Renal cortical epithelial cell (primary cell): ENCODE data around the gene LEKR1. TPM values are rescaled to one million over a fixed set of nuclear protein-coding genes. Genes with fewer than 3 reads are reported as not detected.

Experiments
- DNase-seq: peaks from one replicate; pipeline ENCODE4 v3.0.0-alpha.2; 2011; ENCODE audit warnings: low read depth
- total RNA-seq: library from RNA; depleted of rRNA; stranded (reverse); fragments of >200 nt; gene quantifications from 2 replicates; pipeline ENCODE4 v1.2.3, GENCODE V29; 2014

The LEKR1 gene
- total RNA-seq, 1 donor from 2014 or later, result 1.4 TPM

- no peak for DNase-seq
Observed at GRCh38 chr3:157058392-157059071, 232.4 kb downstream of the LEKR1 start.

GRCh38 chr3:157059181-157059580, 233.0 kb downstream of the LEKR1 start:
- no peak for DNase-seq

- DNase-seq, result no peak
Observed at GRCh38 chr3:157059661-157060060, 233.5 kb downstream of the LEKR1 start.

GRCh38 chr3:157061265-157061664, 235.1 kb downstream of the LEKR1 start:
- no peak for DNase-seq

- no peak for DNase-seq
Observed at GRCh38 chr3:157063469-157063868, 237.3 kb downstream of the LEKR1 start.

- DNase-seq, result peak; percentile 58
Observed at GRCh38 chr3:157063926-157064325, 237.8 kb downstream of the LEKR1 start.

GRCh38 chr3:157064402-157064801, 238.2 kb downstream of the LEKR1 start:
- DNase-seq, result no peak

GRCh38 chr3:157065201-157065600, 239.0 kb downstream of the LEKR1 start:
- DNase-seq, result no peak

GRCh38 chr3:157066335-157067098, 240.4 kb downstream of the LEKR1 start:
- DNase-seq, result no peak

GRCh38 chr3:157067114-157067513, 241.0 kb downstream of the LEKR1 start:
- no peak for DNase-seq

GRCh38 chr3:157069406-157069805, 243.3 kb downstream of the LEKR1 start:
- DNase-seq, result no peak

- DNase-seq, result no peak
Observed at GRCh38 chr3:157069846-157070677, 243.9 kb downstream of the LEKR1 start.

- DNase-seq, result no peak
Observed at GRCh38 chr3:157070678-157070999, 244.5 kb downstream of the LEKR1 start.

- DNase-seq, result no peak
Observed at GRCh38 chr3:157071744-157072525, 245.8 kb downstream of the LEKR1 start.

GRCh38 chr3:157073810-157074209, 247.7 kb downstream of the LEKR1 start:
- peak; percentile 80 for DNase-seq

- DNase-seq, result no peak
Observed at GRCh38 chr3:157074490-157074889, 248.3 kb downstream of the LEKR1 start.

GRCh38 chr3:157074981-157075380, 248.8 kb downstream of the LEKR1 start:
- DNase-seq, result no peak

- peak; percentile 25 for DNase-seq
Observed at GRCh38 chr3:157075693-157076420, 249.7 kb downstream of the LEKR1 start.

GRCh38 chr3:157077565-157077991, 251.4 kb downstream of the LEKR1 start:
- peak; percentile 91 for DNase-seq

GRCh38 chr3:157078131-157078810, 252.1 kb downstream of the LEKR1 start:
- DNase-seq, result peak; percentile 44
